GM19193 (cell line): ENCODE results near the gene RFK.

ENCODE experiments used
- POLR2A ChIP-seq: IDR thresholded peaks from 4 replicates; pipeline ENCODE4 v1.6.1; 2011; ENCODE audit not compliant: insufficient read depth, insufficient read length; ENCODE audit errors: extremely low read depth

The RFK gene

GRCh38 chr9:76358628-76359280 is 35.5 kb downstream of the RFK start:
- TF ChIP-seq POLR2A, result no peak

- no peak for TF ChIP-seq POLR2A
These were observed 36.7 kb downstream of the RFK start for GRCh38 chr9:76357555-76357954.

GRCh38 chr9:76355886-76356285 is 38.3 kb downstream of the RFK start:
- TF ChIP-seq POLR2A, result no peak

DNA sequence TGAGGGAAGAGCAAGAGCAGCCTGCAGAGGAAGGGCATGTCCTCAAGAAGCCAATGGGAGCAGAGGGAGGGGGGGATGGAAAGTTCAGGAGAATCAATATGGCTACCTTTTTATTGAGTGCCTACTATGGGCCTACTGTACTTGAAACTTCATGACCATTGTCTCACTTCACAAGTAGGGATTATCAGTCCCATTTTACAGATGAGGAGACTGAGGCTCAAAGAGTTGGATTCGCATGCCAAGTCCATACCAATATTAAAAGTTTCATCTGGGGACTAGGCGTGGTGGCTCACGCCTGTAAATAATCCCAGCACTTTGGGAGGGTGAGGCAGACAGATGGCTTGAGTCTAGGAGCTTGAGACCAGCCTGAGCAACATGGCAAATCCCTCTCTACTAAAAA is 40.0 kb downstream of the RFK start:
- no peak for TF ChIP-seq POLR2A

- no peak for TF ChIP-seq POLR2A
These were observed 40.9 kb downstream of the RFK start for GRCh38 chr9:76353280-76353679.

DNA sequence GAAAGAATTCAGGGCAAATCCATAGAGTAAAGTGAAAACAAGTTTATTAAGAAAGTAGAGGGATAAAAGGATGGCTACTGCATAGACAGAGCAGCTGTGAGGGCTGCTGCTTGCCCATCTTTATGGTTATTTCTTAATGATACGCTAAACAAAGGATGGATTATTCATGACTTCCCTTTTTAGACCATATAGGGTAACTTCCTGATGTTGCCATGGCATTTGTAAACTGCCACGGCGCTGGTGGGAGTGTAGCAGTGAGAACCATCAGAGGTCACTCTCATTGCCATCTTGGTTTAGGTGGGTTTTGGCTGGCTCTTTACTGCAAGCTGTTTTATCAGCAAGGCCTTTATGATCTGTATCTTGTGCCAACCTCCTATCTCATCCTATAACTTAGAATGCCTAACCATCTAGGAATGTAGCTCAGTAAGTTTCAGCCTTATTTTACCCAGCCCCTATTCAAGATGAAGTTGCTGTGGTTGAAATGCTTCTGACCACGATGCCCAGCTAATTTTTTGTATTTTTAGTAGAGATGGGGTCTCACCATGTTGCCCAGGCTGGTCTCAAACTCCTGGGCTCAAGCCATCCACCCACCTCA is 42.1 kb downstream of the RFK start:
- TF ChIP-seq POLR2A, result no peak

DNA sequence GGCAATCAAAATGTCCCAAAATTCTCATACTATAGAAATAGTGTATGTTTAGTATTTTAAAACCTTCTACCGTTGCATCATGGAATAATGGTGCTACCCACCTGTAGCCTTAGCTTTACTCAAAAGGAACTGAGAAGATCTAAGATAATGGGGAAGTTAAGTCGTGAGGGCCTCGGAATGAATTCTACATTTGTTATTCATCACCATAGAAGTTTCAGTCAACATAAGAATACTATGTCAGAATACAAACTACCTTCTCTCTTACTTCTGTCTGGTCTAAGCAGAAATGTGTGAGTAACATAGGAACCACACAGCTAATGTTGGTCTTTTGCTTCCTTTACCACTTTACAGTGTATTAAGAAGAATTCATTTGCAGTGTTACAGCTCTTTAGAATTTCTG is 43.2 kb downstream of the RFK start:
- TF ChIP-seq POLR2A, result no peak

- no peak for TF ChIP-seq POLR2A
These were observed 44.4 kb downstream of the RFK start for GRCh38 chr9:76349865-76350264.

DNA sequence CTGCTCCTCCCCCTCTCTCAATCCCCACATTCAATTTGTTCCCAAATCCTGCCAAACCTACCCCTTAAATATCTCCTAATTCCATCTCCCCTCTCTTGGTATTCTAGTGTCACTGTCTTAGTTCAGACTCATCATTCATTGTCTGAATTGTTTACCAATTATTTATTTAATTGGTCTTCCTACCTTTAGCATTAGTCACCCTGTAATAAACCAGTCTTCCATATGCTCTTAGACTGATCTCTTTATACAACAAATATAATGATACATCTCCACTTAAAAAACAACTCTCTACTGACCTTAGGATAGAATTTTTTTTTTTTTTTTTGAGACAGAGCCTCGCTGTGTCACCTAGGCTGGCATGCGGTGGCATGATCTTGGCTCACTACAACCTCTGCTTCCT is 51.4 kb downstream of the RFK start:
- TF ChIP-seq POLR2A, result no peak

- TF ChIP-seq POLR2A, result no peak
These were observed 52.0 kb downstream of the RFK start for GRCh38 chr9:76342201-76342600.

DNA sequence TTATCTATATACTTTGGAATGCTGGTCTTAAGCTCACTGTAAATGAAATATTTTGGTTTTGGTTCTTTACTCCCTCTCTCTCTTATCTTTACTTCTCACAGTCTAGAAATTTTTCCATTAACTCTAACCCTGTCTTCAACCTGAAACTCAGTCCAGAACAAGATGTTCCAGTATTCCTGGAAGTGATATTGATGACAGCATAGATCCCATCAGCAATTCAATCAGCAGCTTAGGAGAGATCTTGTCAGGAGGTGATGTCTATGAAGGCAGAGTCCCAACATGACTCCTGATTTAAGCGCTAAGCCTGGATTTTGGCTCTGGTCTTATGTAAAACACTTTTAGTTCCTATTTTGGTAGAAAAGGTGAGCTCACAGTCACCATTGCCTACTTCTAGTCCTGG is 52.6 kb downstream of the RFK start:
- TF ChIP-seq POLR2A, result no peak

GRCh38 chr9:76338418-76338817 is 55.8 kb downstream of the RFK start:
- TF ChIP-seq POLR2A, result no peak

DNA sequence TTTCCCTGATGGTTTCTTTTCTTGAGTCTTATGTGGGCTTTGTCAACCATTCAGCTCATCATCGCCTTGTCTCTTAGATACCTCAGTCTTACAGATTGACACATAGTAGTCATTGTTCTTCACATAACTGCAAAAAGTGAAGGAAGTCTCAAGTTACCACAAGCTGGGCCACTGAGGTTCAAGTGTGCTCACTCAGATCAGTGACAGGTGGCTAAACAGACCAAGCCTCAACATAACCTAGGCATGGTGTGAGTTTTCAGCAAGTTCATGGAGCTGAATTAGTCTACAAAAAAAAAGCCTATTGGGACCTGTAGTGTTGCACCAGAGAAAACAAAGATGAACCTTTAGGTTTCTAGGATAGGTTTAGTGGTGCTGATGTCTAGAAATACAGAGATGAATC is 58.2 kb downstream of the RFK start:
- TF ChIP-seq POLR2A, result no peak
